ENCODE data around the gene TMEM138. TPM values are rescaled to one million over a fixed set of nuclear protein-coding genes. Genes with fewer than 3 reads are reported as not detected.

TMEM138 gene
- total RNA-seq, 1 experiment from 2014 or later = 38.8 TPM

- H3K27ac Mint-ChIP-seq = no peak overlapping the region
Observed at GRCh38 chr11:61345954-61346843, 16.0 kb upstream of the TMEM138 start.

More at GRCh38 chr11:61345954-61346843, 16.0 kb upstream of the TMEM138 start:
- Mint-ChIP-seq H3K27me3 (ENCODE audit: low read depth) (no peaks in the 10 kb centered on the region), H3K4me1 (no peaks in the 10 kb centered on the region), H3K9me3 (no peaks in the 10 kb centered on the region), H3K36me3 (peaks cover 3% of the 10 kb centered on the region; the same call in 1 of the 2 replicates), H3K4me3 (no peak overlapping the region)
- ChIA-PET POLR2A (interaction anchor here (0.7 to 2.4 kb wide), 2 partner anchors 13 to 16 kb away, joined by 3 to 8 read pairs; partner anchors contain the start of genes CYB561A3 and TMEM138), CTCF (interaction anchor here (1.3 kb wide), 2 partner anchors 10 to 39 kb away, joined by 9 read pairs; no protein-coding TSS in a partner anchor)
- DNase-seq (ENCODE audit: low spot score) = no peak
- TF ChIP-seq IRF1 (CRISPR knock-in tag; IDR thresholded peaks at IDR 0.05) (no peak), ATF3 (CRISPR knock-in tag; conservative IDR thresholded peaks at IDR 0.05) (no peak), ZNF317 (CRISPR knock-in tag; IDR thresholded peaks at IDR 0.05; ENCODE audit: borderline replicate concordance, low read depth) (no peak), AFF4 (CRISPR knock-in tag; IDR thresholded peaks at IDR 0.05; ENCODE audit: borderline replicate concordance) (no peak), ATF6 (CRISPR knock-in tag; IDR thresholded peaks at IDR 0.05) (no peak), CREB1 (CRISPR knock-in tag; IDR thresholded peaks at IDR 0.05) (no peak)
- TF ChIP-seq, protein P1, sequence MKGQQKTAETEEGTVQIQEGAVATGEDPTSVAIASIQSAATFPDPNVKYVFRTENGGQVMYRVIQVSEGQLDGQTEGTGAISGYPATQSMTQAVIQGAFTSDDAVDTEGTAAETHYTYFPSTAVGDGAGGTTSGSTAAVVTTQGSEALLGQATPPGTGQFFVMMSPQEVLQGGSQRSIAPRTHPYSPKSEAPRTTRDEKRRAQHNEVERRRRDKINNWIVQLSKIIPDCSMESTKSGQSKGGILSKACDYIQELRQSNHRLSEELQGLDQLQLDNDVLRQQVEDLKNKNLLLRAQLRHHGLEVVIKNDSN (CRISPR knock-in tag; IDR thresholded peaks at IDR 0.05) = no peak
- TF ChIP-seq, protein P2, sequence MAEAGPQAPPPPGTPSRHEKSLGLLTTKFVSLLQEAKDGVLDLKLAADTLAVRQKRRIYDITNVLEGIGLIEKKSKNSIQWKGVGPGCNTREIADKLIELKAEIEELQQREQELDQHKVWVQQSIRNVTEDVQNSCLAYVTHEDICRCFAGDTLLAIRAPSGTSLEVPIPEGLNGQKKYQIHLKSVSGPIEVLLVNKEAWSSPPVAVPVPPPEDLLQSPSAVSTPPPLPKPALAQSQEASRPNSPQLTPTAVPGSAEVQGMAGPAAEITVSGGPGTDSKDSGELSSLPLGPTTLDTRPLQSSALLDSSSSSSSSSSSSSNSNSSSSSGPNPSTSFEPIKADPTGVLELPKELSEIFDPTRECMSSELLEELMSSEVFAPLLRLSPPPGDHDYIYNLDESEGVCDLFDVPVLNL (CRISPR knock-in tag; IDR thresholded peaks at IDR 0.05; ENCODE audit: borderline replicate concordance, low read depth) = no peak
- TF ChIP-seq, protein P3, sequence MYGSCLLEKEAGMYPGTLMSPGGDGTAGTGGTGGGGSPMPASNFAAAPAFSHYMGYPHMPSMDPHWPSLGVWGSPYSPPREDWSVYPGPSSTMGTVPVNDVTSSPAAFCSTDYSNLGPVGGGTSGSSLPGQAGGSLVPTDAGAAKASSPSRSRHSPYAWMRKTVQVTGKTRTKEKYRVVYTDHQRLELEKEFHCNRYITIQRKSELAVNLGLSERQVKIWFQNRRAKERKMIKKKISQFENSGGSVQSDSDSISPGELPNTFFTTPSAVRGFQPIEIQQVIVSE (CRISPR knock-in tag; IDR thresholded peaks at IDR 0.05; ENCODE audit: borderline replicate concordance) = no peak
- no peak for ATAC-seq
